HG02981 (cell line): ENCODE results near the gene MIEN1.
"Not testable (repeated sequence)": the region's sequence is repeated elsewhere in the genome, so short reads cannot be mapped to it uniquely, and the experiment has no call there.

Source experiments
- ATAC-seq: cut with Tn5 transposase; IDR thresholded peaks from one replicate; pipeline ENCODE4 v1.9.1; 2021; ENCODE audit warnings: mild to moderate bottlenecking, moderate library complexity; ENCODE audit not compliant: unreplicated experiment

MIEN1 gene

DNA sequence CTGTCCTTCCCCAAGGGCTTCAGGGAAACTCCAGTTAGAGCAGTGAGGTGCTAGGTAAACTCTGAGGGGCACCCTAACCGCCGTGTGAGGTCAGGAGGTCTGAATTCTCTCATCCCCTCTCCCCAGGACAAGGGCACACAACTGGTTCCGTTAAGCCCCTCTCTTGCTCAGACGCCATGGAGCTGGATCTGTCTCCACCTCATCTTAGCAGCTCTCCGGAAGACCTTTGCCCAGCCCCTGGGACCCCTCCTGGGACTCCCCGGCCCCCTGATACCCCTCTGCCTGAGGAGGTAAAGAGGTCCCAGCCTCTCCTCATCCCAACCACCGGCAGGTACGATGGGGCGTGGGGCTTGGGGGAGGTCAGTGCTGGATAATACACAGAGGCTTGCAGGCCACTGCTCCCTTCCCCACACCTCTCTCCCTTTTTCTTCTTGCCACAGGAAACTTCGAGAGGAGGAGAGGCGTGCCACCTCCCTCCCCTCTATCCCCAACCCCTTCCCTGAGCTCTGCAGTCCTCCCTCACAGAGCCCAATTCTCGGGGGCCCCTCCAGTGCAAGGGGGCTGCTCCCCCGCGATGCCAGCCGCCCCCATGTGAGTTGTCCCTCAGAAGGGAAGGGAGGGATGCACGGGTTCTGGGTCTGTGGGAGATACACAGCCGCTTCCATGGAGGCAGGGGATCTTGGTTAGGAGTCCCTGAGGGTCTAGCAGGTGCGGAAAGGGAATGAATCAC is 12.0 kb upstream of the MIEN1 start:
- no peak for ATAC-seq

DNA sequence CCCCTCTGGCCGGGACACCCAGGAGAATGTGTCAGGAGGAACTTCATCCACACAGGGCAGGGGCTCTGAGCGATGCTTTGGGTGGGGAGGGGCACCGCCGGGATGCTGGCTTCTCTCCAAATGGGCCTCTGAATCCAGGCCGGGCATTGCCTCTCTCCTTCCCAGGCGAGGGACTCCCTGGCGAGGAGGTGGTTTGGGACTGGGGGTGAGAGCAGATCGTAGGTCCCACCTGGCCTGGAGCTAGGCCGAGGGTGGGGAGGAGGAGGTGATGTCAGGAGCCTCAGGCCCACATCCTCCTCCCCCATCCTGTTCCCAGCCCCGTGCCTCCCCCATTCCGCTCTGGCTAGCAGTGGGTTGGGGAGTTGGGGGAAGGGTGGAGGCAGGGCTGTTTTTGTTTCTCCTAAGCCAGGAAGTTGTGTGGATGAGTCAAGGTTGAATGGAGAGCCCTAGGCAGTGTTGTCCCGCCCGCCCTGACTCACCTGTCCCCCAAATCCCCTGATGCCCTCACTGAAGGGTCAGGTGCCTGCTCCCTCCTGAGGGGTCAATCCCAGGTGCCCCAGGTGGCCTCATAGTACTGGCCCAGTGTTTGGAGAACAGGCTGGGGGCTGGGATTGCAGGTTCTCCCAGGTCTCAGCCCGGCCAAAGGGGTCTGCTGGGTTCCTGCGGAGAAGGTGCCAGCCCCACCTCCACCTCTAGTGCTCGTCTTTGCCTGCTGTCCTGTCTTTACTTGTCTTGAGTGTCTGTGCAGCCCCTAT is 10.2 kb upstream of the MIEN1 start:
- no peak for ATAC-seq

DNA sequence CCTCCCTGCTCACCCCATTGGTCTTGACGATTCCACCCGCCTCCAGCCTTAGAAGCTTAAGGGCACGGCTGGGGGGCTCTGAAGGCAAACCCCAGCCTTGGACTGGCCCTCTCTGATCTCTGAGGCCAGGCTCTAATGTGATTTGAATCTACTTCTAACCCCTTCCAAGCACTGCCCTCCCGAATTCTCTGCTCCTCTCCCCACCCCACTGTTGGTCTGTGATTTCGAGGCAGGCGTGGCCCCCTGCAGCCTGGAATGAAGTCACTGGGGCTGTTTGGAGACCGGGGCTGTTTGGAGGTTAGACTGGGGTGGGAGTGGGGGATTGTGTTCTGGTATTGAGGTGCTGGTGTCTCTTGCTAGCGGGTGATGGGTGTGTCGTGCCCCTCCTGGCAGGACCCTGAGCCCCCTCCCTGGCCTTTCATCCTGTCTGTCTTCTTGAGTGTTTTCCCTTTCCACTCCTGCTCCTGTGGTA is 9.6 kb upstream of the MIEN1 start:
- ATAC-seq = no peak

DNA sequence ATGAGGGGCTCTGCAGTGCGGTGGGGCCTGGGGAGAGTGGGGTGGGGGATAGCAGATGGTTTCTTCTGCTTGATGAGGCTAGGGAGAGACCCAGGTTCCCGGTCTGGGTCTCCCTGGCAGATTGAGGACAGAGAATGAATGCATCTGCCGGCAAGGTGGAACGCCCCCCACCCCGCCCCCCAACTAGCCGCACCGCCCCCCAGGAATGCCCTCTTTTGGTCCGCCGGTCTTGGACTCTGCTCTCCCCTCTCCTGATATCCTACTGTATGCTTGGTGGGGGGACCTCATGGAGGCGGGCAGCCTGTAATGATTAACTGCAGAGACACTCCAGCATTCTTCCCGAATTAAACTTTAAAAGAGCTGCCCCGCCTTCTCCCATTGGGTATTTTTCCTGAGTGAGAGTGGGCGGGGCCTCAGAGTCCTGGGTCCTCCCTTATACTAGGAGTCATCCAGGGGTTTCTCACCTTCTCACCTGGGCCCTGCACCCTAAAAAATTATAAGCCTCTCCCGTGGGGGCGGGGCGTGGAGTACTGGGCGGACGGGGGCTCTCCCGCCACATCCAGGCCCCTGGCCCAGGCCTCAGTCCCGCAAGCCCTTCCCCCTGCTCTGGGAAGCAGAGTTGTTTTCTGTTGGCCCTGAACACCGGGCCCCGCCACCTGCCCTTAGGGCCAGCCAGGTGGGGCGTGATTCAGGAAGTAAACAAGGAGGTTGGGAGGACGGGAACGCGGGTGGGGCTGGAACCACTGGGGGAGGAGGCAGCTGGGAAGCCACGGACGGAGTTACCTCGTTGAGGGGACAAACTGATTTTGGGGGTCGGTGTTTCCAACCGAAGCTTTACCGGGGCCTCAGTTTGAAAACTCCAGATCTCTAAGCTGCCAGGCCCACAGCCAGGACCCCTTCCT is 8.9 kb upstream of the MIEN1 start:
- no peak for ATAC-seq

DNA sequence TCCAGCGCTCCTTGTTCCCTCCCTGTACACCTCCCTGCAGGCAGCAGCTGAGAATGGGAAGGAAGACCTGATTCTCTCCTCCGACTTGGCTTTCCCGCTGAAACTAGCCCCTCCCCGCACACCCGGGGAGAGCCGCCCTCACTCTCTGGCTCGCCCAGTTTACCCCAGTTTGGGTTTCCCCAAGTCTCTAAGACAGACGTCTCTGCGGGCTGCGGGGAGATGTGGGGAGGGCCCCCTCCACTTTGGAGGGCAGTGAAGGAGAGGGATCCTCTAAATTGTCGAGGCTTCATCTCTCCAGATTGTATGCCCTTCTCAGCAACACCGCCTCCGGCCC is 8.2 kb upstream of the MIEN1 start:
- no peak for ATAC-seq

DNA sequence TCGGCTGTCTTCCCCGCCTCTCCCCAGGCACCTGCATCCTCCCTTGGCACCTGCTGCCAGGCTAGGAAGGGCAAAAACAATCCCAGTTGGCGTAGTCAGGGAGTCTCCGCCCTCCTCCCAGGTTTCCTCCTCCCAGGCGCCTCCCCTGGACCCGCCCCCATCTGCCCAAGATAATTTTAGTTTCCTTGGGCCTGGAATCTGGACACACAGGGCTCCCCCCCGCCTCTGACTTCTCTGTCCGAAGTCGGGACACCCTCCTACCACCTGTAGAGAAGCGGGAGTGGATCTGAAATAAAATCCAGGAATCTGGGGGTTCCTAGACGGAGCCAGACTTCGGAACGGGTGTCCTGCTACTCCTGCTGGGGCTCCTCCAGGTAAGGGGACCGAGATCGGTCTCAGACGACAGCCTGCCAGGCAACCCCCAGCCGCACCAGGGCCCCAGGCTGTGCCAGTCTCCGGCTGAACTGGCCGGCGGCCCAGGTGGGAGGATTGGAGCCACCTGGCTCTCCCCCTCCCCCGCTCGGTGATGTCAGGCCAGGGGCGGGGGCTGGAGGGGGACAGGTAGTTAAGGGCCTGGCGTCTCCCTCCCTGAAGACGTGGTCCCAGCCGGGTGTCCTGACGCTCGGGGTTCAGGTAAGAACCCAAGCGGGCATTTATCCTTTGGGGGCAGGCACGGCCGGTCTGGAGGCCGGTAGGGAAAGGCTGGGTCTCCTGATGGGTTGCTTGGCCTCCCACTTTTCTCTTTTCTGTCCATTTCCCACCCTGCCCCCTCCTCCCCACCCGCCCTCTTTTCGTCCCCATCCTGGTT is 7.6 kb upstream of the MIEN1 start, which contains the start of gene GRB7:
TSS of gene GRB7 (plus strand) at position 179 of the 808 bp plus-strand sequence. CDS start 4,364 bp downstream, outside the sequence.
- no peak for ATAC-seq

DNA sequence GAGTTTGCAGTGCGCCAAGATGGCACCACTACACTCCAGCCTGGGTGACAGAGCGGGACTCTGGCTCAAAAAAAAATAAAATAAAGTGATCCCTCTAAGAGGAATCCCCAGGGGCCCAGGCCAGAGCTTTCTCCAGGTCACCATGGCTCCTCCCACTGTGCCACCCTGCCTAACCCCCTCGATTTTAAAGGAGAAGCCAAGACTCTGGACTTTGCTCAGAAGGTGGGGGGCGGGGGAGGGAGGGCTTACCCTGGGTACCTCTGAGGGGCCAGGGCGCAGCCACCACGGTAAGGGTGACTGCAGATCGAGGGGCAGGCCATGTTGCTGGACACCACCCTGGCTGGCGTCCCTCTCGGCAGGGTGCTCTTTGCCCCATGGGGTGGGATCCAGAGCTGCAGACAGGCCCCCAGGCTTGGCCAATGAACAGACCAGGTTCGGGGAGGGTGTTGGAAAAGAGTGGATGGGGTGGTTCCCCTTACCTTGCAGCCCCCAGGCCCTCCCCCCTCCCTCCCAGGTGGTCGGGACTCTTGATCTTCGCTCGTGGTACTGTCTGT is 7.0 kb upstream of the MIEN1 start:
- ATAC-seq = no peak

DNA sequence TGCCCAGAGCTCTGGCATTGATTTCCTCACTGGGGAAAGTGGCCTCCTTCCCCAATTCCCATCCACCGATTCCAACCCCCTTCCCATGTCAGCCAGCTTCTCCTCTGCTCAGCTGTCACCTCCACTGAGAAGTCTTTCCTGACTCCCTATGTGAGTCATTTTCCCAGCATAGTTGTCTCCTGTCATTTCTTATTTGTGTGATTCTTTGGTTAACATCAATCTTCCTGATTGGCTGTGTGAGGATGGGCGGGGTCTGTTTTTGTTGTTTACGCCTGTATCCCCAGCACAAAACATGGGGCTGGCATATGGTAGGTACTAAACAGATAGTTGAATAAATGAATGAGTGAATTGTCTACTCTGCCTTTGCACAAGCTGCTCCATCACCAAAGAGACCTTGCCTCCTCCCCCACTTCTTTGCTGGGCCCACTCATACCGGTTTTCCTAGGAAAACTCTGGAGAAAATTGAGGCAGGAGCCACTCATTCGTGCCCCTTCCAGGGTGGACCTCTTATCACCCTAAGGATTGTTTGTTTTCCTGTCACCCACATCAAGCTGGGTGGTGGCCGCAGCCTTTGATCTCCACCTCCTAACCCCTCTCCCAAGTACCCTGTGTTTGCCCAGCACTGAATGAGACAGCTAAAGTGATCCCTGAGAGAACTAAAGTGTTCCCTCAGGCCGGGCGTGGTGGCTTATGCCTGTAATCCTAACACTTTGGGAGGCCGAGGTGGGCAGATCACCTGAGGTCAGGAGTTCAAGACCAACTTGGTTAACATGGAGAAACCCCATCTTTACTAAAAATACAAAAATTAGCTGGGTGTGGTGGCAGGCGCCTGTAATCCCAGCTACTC is 6.2 kb upstream of the MIEN1 start:
- no peak for ATAC-seq

DNA sequence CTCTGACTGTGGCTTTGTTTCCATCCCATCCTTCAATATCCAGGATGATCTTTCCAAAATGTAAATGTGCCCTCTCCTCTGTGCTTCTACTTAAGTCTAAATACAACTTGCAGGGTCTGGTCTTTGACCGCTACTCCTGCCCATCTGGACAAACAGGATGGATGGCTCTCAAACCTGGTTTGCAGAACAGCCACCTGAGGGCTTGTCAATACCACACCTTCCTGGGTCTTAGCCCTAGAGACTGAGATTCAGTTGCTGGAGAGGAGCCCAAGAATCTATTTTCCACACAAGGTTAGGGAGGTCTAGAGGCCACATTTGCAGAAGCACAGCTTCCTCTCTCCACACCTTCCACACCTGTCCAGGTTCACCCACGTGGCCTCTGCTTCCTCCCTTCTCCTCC is 5.5 kb upstream of the MIEN1 start:
- ATAC-seq = no peak

DNA sequence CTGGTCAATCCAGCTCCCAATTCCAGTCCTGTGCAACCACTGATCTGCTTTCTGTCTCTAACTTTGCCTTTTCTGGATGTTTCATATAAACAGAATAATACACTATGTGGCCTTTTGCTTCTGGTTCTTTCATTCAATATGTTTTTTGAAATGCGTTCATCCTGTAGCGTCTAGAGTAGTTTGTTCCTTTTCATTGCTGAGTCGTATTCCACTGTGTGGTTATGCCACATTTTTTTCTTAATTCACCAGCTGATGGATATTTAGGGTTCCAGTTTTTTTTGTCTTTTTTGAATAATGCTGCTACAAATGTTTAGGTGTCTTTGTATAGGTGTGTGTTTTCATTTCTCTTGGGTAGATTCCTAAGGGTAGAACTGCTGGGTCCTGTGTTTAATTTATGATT is 2.3 kb upstream of the MIEN1 start:
- no peak for ATAC-seq

DNA sequence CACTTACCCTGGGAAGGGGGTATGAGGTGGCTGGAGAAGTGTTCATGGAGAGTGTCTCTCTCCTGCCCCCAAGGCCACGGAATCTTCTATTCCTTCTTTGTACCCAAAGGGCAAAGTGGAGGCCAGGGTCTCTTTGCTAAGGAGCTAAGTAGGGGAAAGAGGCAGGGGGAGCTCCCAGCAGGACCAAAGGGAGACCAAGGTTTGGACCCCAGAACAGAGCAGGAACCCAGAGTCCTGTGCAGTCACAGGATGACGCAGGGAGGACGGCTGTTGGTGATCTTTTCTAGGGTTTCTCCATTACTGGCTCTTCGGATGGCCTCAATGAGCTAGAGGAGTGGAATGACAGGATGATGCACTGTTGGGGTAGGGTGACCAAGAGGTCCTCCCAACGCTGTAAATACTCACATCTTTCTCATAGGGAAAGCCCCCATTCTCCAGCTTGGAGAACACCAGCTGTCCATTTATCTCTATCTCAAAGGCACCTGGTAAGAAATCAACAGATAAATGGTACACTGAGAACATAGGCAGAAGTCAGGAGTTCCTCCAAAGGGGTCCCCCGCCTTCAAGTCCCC is 966 bp downstream of the MIEN1 start:
- no peak for ATAC-seq

DNA sequence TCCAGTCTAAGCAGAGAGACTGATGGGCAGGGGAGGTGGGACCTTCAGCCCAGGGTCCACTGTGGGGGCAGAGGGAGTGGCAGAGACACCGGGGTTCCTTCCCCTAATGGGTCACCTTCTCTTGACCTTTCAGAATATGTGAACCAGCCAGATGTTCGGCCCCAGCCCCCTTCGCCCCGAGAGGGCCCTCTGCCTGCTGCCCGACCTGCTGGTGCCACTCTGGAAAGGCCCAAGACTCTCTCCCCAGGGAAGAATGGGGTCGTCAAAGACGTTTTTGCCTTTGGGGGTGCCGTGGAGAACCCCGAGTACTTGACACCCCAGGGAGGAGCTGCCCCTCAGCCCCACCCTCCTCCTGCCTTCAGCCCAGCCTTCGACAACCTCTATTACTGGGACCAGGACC is 2.8 kb downstream of the MIEN1 start:
- ATAC-seq = no peak

DNA sequence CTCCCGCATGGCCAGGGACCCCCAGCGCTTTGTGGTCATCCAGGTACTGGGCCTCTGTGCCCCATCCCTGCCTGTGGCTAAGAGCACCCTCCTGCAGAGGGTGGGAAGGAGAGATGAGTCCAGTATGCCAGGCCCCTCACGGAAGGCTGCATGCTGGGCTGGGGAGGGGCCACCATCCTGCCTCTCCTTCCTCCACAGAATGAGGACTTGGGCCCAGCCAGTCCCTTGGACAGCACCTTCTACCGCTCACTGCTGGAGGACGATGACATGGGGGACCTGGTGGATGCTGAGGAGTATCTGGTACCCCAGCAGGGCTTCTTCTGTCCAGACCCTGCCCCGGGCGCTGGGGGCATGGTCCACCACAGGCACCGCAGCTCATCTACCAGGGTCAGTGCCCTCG is 3.7 kb downstream of the MIEN1 start:
- ATAC-seq = no peak

DNA sequence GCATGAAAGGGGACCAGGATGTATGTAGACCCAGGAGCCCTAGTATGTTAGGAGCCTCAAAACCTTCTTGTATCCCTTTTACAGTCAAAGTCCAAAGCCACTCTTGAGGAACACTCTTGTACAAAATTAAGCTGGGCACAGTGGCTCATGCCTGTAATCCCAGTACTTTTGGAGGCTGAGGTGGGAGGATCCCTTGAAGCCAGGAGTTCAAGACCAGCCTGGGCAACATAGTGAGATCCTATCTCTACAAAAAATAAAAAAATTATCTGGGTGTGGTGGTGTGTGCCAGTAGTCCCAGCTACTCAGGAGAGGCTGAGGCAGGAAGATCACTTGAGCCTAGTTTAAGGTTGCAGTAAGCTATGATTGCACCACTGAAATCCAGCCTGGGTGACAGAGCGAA is 4.4 kb downstream of the MIEN1 start:
- ATAC-seq = not testable (repeated sequence)

DNA sequence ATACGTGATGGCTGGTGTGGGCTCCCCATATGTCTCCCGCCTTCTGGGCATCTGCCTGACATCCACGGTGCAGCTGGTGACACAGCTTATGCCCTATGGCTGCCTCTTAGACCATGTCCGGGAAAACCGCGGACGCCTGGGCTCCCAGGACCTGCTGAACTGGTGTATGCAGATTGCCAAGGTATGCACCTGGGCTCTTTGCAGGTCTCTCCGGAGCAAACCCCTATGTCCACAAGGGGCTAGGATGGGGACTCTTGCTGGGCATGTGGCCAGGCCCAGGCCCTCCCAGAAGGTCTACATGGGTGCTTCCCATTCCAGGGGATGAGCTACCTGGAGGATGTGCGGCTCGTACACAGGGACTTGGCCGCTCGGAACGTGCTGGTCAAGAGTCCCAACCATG is 5.6 kb downstream of the MIEN1 start:
- ATAC-seq = no peak

DNA sequence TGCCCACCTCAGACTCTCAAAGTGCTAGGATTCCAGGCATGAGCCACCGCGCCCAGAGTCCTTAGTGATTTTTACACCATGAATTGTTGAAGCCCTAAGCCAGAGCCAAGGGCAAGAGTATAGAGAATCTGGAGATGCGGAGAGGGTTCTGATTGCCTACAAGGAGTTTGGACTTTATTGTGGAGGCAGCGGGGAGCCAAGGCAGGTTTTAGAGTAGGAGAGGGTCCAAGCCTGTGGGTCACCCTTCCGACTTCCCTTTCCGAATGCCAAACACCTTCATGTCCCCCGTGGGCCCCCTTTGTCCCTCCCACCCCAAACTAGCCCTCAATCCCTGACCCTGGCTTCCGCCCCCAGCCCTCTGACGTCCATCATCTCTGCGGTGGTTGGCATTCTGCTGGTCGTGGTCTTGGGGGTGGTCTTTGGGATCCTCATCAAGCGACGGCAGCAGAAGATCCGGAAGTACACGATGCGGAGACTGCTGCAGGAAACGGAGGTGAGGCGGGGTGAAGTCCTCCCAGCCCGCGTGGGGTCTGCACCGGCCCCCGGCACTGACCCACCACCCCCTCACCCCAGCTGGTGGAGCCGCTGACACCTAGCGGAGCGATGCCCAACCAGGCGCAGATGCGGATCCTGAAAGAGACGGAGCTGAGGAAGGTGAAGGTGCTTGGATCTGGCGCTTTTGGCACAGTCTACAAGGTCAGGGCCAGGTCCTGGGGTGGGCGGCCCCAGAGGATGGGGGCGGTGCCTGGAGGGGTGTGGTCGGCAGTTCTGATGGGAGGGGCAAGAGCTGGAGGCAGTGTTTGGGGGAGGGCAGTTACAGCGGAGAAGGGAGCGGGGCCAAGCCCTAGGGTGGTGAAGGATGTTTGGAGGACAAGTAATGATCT is 7.1 kb downstream of the MIEN1 start:
- ATAC-seq = no peak

DNA sequence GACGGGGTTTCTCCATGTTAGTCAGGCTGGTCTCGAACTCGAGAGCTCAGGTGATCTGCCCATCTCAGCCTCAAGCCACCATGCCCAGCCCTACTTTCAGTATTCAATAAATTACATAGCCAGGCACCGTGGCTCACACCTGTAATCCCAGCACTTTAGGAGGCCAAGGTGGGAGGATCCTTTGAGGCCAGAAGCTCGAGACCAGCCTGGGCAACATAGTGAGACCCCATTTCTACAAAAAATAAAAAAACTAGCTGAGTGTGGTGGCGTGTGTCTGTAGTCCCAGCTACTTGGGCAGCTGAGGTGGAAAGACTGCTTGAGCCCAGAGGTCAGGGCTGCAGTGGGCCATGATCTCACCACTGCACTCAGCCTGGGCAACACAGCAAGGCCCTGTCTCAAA is 8.2 kb downstream of the MIEN1 start:
- no peak for ATAC-seq
